GM10266 (cell line): Measurements from ENCODE around the gene TUBA4A.

Experiments used
- DNase-seq: peaks from one replicate; pipeline ENCODE4 v3.0.0; 2012; ENCODE audit errors: extremely low spot score
- TF ChIP-seq, protein P1 (sequence below): IDR thresholded peaks from 2 replicates; pipeline ENCODE4 v1.5.1; 2012; ENCODE audit warnings: mild to moderate bottlenecking, low read depth; ENCODE audit not compliant: control insufficient read depth, insufficient read depth; ENCODE audit errors: missing control alignments

Gene TUBA4A

GRCh38 chr2:219246559-219246958 is 7.2 kb downstream of the TUBA4A start:
- DNase-seq = no peak
- TF ChIP-seq, protein P1, sequence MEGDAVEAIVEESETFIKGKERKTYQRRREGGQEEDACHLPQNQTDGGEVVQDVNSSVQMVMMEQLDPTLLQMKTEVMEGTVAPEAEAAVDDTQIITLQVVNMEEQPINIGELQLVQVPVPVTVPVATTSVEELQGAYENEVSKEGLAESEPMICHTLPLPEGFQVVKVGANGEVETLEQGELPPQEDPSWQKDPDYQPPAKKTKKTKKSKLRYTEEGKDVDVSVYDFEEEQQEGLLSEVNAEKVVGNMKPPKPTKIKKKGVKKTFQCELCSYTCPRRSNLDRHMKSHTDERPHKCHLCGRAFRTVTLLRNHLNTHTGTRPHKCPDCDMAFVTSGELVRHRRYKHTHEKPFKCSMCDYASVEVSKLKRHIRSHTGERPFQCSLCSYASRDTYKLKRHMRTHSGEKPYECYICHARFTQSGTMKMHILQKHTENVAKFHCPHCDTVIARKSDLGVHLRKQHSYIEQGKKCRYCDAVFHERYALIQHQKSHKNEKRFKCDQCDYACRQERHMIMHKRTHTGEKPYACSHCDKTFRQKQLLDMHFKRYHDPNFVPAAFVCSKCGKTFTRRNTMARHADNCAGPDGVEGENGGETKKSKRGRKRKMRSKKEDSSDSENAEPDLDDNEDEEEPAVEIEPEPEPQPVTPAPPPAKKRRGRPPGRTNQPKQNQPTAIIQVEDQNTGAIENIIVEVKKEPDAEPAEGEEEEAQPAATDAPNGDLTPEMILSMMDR = no peak

GRCh38 chr2:219245899-219246230 is 7.9 kb downstream of the TUBA4A start:
- TF ChIP-seq, protein P1 = no peak
- no peak for DNase-seq

GRCh38 chr2:219245148-219245898 is 8.4 kb downstream of the TUBA4A start, which contains the start of the genes GLB1L and STK16:
TSS of gene GLB1L (minus strand) at chr2:219245444. CDS start at chr2:219243573, 1,871 bp downstream.
TSS of gene STK16 (plus strand) at chr2:219245479. CDS start at chr2:219246000, 521 bp downstream.
- TF ChIP-seq, protein P1 = no peak
- peak; percentile 91 for DNase-seq

GRCh38 chr2:219244789-219245147 is 8.9 kb downstream of the TUBA4A start:
- DNase-seq = no peak
- TF ChIP-seq, protein P1 = no peak

DNA sequence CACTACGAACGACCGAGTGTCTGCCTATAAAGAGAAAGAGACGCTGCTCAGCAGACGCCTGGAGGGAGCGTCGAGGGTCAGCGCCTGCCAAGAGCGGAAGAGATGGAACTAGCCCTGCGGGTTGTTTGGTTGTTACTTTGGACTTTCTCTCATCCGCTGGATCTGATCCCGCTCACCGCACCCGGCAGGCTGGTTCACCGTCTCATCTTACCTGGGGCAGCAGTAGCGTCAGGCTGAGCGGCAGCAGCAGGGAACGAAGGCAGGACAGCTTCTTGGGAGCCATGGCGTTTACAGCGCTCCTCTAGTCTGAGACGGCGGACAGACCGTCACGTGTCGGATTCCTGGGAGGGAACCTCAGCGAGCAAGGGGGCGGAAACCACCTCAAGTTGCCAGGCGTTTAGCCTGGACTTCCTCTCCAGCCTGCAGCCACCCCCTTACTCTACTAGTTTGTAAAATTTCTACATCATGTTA is 10.4 kb downstream of the TUBA4A start:
- no peak for DNase-seq

DNA sequence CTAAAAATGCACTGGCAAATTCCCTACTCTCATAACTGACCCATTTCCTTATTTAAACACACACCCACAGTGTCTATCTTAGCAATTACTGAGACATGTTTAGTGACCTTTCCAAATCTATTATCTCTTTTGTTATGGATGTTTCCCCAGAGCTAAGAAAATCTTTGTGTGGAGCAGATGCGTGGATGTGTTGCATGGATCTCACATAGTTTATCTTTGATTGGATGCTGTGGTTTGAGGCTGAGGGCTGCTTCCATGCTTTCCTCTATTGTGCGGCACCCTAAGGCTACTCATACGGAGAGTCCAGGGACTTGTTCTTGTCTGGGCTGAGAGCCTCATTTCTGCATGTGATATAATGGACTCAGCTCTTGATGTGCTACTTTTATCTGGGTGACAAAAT is 19.4 kb downstream of the TUBA4A start:
- TF ChIP-seq, protein P1 = no peak
- no peak for DNase-seq

More for the DNA sequence above, 10.4 kb downstream of the TUBA4A start:
- TF ChIP-seq, protein P1 = no peak

DNA sequence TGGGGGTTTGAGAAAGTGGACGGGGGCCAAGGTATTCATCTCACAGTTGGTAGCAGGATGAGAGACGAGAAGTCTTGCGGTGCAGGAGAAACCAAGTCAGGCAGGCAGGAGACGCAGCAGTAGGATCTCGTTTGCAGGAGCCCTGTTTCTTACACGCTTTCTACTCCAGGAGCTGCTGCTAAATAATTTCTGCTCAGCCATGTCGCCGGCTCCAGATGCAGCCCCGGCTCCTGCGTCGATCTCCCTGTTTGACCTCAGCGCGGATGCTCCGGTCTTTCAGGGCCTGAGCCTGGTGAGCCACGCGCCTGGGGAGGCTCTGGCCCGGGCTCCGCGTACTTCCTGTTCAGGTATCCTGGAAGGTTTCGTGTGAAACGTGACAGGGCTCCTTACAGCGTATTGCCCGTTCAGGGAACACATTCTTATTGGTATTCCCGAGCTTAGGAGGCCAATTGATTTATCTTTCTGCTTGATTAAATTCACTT is 23.6 kb downstream of the TUBA4A start:
- DNase-seq = peak; percentile 53

More for the DNA sequence above, 23.6 kb downstream of the TUBA4A start:
- TF ChIP-seq, protein P1 = no peak
